DMS153 treated with DMSO at 0.1 percent for 48 hours (cell line): ENCODE measurements around the gene IFRD1.
A peak's percentile ranks its signal among the peaks of the same experiment; 100 is the strongest.

ENCODE experiments used
- DNase-seq: peaks from one replicate; lab custom pipeline; 2025; ENCODE audit not compliant: unreplicated experiment; lab: John Stamatoyannopoulos, UW

The IFRD1 gene

GRCh38 chr7:112485766-112486165, 35.5 kb downstream of the IFRD1 start:
- DNase-seq, result no peak

- DNase-seq, result no peak
These were observed 37.4 kb downstream of the IFRD1 start for GRCh38 chr7:112487457-112488263.

- DNase-seq, result no peak
These were observed 37.9 kb downstream of the IFRD1 start for GRCh38 chr7:112488264-112488552.

GRCh38 chr7:112492186-112492585, 41.9 kb downstream of the IFRD1 start:
- DNase-seq, result no peak

DNA sequence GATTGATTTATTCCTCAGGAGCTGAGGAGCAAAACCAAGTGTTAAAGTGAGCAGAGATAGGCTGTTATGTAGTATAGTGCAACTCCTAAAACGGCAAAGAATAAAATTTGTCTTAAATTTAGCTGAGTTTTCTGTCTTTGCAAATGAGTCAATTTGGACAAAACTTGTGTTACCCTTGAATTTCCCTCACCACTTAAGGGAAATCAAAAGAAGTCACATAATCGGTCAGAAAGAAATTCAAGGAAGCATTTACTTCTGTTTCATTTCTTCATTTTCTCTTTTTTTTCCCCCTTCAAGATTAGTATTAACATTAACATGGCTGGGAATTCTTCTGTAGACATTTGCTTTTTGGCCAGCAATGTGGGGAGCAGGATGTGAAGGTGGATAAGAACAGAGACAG, 44.4 kb downstream of the IFRD1 start:
- DNase-seq, result no peak

DNA sequence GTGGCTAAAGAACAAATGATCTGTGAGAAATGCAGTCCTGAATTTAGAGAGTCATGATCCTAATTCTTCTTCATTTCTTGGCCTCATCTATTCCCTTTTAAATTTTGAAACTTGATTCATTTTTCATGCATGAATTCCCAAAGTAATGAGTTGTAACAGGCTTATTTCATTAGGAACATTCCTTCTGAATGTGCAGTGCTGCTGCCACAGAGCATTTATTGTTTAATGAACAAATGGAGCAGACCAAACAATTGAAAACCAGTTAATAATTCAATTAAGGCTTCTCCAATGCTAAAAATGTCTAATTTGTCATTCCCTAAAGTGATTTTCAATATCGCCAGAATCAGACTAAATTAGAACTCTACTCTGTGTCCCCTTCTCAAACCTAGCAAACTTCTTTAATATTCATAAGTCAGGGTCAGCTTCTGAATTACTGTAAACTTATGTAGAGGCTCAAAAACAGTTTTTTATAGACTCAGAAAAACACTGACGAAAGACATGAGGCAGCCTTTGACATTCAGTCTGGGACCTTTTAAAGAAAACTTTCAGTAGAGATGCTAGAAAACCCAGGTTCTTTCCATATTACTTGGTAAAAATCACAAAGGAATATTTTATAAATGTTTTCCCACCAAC, 45.0 kb downstream of the IFRD1 start:
- no peak for DNase-seq

GRCh38 chr7:112495810-112496462, 45.7 kb downstream of the IFRD1 start:
- peak; percentile 27 for DNase-seq

GRCh38 chr7:112497481-112497880, 47.2 kb downstream of the IFRD1 start:
- no peak for DNase-seq

DNA sequence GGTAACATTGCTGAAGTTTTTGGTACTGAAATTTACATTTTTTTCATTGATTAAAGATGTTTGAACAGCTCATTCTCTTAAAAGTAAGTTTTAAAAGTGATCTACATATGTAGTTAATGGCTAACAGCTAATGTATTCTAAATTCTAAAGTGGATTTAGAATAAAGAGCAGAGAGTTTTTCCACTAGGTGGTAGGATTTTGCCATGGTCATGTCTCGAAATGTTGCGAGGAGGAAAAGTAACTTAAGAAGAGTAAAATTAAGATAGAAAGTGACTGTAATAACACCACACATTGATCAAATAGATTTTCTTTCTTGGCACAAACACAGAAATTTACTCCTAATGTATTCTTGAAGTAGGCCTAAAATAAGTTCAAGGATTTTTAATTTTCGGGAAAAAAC, 50.4 kb downstream of the IFRD1 start:
- no peak for DNase-seq

DNA sequence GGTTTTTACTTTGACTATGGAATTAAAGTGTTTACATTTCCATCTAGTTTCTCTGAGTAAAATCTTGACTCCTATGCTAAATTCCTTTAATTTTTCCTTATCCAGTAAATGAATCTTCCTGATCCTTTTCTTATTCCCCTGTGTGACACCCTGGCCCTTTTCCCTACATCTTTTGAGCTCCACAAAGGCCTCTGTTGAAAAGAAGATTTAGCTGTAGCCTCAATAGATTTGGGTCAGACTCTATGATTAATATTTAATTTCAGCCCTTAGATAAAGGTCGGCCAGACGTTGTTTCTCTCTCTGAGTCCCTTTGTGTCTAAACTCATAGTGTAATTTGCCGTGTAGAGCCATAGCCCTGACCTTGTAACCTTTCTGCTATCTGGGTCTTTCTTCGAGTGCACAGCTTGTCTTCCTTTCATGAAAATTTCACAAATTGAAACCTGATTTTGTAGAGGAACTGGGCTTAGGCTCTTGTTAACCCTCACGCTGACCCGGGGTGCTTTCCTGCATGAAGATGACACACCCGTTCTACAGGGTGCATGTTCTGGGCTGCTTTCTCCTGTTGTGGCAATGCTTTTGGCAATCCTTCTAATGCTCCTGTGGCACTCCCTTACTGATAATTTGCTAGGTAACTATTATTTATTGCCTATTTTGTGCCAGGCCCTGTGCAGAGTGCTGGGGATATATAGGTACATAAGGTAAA, 51.7 kb downstream of the IFRD1 start:
- DNase-seq, result no peak

GRCh38 chr7:112502700-112503099, 52.4 kb downstream of the IFRD1 start:
- DNase-seq, result no peak

GRCh38 chr7:112503361-112503972, 53.2 kb downstream of the IFRD1 start:
- DNase-seq, result no peak

- no peak for DNase-seq
These were observed 53.9 kb downstream of the IFRD1 start for GRCh38 chr7:112504093-112504695.

- DNase-seq, result peak; percentile 6
These were observed 55.2 kb downstream of the IFRD1 start for GRCh38 chr7:112505495-112505894.

- DNase-seq, result no peak
These were observed 58.1 kb downstream of the IFRD1 start for GRCh38 chr7:112508404-112508803.

DNA sequence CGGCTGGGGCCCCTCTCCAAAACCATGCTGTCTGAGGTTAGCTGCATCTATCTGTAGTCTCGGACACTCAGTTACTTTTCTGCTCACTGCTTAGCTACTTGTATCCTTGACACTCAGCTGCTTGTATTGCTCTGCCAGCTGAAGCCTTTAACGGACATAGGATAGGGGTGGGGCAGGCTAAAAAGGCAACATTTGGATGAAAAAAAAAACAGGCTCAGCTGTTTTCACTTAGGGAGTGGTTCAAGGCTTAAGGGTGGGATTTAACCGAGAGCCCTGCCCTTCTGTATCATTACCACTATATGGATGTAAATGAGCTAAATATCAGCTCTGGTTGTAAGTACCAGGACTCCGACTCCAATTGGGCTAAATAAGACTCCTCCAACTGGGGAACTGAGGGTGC, 59.1 kb downstream of the IFRD1 start:
- DNase-seq, result no peak

DNA sequence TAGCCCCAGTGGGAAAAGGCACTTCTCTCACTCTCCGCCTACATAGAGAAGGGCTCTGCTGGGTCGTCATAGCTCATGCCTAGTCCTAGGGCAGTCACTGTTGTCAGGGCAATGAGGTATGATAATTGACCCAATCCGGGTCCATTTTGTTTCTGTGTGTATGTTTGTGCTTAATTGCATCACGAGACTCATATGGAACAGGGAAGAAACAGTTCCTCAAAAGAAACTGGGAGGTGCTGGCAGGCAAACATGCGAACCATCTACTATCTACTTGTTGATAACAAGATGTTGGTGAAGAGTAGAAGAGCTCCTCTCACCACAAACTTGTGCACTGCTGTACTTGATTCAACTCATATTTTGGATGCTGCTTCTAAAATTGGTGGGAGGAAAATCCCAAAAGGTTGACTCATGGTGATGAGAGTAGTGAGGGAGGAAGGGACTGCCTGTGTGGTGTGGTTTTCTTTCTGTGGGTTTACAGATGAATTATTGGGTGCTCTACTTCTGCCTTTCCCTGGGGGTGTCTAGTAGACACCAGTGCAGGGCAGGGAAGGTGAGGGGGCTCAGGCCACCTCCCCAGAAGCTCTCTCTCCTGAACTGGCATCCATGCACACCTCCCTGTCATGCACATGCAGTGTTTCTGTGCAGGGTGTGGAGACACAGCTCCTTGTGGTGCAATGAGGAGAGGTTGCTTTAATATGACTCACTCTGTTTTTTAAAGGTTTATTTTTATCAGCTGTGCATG, 59.9 kb downstream of the IFRD1 start:
- DNase-seq, result no peak

- DNase-seq, result no peak
These were observed 60.5 kb downstream of the IFRD1 start for GRCh38 chr7:112510743-112511110.

GRCh38 chr7:112511451-112512202, 61.4 kb downstream of the IFRD1 start:
- no peak for DNase-seq
